ENCODE measurements around the gene OR1I1.
A peak's percentile ranks its signal among the peaks of the same experiment; 100 is the strongest.

The OR1I1 gene

DNA sequence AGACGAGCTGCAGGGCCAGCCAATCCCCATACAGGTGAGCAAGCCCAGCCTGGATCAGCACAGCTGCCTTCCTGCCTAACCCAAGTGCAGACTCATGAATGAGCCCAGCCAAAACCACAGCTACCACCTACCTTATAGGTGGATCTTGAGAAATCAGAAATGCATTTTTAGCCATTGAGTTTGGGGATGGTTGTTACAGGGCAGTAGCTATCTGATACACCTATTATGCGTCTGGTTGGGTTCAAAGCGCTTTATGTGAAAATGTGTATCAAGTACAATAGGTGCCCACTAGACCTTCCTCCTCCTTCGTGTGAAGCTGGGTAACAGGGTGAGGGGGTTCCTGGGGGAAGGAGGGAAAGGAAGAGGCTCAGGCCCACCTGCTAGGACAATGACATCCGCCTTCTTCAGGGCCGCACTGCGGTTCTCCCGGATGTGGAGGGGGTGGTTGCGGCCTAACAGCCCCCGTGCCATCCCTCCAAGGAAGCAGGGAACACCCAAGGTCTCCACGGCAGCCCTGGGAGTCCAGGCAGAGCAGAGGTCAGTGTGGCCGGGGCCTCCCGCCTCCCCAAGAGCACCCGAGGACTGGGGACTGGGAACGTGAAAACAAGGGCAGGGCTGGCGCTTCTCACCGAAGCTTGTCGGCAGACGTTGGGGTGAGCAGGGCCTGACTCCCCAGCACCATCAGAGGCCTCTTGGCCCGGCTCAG, 36.9 kb downstream of the OR1I1 start:
- no peak for DNase-seq (ENCODE audit: low spot score)

DNA sequence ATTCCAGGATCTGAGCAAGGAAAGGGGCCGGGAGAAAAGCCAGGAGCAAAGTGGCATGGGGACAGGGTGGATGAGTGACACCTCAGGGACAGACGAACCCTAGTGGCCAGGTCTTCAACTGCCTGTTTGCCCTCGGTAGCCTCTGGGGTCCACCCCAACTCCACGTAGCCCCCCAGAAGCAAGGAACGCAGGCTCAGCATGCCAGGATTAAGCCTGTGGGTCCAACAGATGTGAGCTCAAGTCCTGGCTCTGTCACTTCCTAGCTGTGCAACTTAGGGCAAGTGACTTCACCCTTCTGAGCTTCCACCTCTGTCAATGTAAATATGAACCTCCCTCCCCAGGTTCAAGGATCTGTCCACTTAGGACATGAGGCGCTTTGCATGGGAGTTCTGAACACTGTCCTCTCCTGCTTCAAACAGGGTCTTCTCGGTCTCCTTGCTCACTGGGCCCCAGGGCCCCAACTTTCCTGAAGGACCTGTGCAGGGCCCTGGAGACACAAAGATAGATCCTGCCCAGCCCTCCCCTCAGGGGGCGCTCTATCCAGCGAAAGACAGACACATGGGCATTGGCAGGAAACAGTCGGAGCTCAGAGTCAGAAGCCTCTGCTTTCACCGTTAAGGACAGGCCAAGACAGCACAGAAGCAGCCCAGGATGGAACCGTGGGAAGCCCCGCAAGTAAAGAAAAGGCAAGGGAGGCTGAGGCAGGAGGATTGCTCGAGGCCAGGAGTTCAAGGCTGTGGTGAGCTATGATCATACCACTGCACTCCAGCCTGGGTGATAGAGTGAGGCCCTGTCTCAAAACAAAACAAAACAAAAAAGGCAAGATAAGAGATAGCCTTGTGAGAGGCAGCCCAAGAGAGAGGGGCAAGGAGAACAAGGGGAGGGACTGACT, 38.4 kb downstream of the OR1I1 start:
- DNase-seq (ENCODE audit: low spot score) = no peak

DNA sequence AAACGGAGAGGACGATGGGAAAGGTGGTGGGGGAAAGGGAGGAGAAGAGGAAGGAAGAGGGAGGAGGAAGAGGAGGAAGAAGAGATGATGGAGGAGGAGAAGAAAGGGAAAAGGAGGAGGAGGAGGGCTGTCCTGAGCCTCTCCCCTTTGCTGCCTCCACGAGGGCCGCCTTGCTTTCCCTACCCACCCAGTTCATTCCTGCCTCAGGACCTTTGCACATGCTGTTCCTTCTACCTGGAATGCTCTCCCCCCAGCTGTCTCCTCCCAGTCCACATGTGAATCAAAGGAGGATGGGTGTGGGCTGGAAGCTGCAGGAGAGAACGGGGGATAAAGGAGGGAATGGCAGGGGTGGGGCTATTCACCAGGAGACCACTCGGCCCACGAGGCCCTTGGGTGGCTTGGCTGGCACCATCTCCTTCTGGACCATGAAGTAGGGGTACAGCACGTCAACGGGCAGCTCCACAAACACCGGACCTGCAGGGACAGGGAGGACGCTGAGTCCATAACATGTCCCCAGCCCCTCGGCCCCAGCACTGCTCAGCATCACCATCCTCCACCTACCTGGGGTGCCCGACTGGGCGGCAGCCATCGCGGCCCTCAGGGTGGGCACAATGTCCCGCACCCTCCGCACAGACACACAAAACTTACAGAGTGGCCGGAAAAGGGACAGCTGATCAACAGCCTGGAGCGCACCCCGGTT, 40.5 kb downstream of the OR1I1 start:
- DNase-seq (ENCODE audit: low spot score) = no peak

DNA sequence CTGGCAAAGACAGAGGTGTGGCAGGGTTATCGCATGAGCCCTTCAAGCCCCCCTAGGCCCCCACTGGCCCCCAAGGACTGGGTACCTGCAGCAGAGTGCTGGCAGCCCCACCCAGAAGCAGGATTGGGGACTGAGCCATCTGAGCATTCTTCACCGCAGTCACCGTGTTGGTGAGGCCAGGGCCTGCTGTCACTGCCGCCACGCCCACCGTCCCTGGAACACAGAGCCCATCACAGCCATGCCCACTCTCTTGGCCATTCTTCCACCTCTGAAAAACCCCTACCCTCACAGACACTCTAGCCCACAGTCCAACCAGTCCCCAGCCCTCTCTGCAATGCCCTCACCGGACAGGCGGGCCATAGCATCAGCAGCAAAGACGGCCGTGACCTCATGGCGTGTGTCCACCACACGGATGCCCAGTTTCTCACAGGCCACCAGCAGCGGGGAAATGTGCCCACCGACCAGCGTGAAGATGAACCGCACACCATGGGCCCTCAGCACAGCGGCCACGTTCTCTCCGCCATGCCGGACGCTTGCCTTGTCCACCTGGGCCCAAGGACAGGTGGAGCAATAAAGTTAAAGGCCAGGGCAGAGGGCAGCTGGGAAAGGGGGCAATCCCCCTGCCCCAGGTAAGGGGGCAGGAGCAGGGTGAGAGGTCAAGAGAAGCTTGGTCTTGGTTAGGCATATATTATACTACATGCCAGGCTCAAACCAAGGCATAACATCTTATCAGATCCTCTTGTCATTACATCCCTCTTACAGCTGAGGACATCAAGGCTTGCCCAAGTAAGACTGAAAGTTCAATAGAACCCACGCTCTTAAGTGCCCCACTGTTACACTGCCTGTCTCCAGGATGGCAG, 41.2 kb downstream of the OR1I1 start:
- no peak for DNase-seq (ENCODE audit: low spot score)

DNA sequence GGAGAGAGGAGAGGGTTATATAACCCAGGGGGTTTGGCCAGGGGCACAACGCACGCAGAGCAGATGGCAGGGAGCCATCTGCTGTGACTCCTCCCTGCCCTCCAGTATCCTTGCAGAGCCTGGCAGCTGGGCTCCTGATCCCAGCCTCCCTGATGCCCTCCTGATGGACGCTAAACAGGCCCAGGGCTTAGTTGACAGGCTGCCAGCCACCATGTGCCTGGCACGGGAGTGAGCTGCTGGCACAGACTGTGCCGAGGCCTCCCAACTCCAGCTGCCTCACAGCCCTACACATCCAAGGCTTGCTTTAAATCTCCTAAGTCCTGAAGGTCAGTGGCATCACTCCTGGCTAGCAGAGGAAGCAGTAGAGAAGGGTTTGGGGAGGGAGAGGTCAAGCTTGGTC, 41.9 kb downstream of the OR1I1 start:
- DNase-seq (ENCODE audit: low spot score) = no peak

DNA sequence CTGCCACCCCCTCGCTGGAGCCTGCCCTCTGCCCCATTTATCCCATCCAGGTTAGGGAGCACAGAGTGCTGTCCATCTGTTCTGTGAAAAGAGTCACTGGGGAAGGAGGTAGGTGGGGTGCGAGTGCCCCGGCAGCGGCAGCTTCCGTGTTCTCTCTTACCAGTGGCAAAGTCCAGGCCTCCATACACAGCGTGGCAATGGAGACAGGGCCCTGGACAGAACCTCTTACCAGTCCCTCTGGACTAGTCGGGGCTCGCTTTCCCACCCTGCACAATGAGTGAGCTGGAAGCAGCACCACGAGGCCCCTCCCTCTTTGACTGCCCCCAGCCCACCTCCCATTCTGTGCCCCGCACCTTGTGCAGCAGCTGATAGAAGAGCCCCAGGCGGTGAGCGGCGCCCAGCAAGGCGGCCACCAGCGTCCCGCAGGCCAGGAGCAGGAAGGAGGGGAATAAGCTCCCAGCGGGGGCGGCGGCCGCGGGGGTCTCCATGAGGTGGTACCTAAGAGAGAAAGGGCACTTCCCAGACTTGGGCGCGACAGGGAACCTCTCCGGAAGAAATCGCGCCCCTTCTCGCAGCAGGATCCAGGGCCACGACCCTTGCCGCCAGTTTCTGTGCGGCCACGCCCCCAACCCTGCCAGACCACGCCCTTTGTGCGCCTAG, 42.7 kb downstream of the OR1I1 start:
- no peak for DNase-seq (ENCODE audit: low spot score)

DNA sequence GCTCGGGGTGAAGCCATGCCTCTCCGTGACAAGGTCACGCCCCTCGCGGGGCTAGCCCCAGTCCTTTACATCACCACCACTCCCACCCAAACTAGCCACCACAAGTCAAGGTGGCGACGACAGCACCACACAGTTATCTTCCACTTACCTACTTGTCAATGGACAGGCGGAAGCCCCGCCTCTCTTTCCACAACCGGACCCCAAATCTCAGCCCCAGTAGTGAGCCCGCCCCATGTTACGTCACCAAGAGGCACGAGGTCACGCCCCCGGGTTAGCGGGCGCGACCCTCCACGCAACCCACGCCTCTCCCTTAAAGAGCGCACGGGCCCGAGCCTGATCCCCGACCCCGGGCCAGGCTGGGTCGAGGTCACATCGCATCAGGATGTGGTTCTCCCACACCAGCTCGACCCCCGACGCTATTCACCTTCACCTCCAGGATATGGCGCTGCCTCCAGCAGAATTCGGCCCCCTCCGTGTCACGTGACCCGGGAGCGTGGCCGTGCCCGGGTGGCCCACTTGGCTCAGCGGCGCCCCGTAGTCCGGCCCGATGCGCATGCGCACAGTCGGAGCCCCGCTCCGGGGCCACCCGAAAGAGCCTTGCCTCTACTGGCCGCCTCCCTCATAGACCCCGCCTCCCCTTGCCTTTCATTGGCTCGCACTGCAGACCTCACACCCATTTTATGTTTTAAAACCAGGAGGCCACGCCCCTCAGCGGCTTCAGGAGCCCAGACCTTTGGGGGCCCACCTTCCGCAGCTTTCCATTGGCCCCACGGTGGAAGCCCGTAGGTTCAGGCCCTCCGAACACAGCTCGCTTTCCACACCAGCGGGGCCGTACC, 43.4 kb downstream of the OR1I1 start:
- DNase-seq (ENCODE audit: low spot score) = peak; percentile 90

DNA sequence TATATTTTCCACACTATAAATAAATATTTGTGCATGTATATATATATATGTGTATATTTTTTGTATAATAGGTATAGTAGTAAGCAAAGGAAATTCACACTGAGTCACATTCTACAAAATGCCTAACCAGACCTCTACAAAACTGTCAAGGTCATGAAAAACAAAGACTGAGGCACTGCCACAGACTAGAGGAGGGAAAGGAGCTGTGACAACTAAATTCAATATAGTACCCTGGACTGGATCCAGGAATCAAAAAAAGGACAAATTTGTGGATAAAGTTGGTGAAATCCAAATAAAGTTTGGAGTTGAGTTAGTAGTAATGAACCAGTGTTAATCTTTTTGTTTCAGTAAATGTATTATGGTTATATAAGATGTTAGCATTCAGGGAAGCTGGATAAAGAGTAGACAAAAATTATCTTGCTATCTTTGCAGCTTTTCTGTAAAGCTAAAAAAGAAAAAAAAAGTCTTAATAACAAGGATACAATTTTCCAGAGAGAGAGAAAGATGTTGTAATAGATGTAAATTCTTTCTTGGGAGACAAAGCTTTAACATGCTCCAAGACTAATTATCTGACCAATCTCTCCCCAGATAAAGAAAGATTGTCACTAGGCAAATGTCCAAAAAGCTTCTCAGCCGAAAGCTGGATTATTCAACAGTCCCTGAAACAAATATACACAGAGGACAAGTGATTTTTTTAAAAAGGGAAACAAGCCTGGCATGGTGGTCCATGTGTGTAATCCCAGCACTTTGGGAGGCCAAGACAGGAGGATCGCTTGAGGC, 44.3 kb downstream of the OR1I1 start:
- DNase-seq (ENCODE audit: low spot score) = no peak

DNA sequence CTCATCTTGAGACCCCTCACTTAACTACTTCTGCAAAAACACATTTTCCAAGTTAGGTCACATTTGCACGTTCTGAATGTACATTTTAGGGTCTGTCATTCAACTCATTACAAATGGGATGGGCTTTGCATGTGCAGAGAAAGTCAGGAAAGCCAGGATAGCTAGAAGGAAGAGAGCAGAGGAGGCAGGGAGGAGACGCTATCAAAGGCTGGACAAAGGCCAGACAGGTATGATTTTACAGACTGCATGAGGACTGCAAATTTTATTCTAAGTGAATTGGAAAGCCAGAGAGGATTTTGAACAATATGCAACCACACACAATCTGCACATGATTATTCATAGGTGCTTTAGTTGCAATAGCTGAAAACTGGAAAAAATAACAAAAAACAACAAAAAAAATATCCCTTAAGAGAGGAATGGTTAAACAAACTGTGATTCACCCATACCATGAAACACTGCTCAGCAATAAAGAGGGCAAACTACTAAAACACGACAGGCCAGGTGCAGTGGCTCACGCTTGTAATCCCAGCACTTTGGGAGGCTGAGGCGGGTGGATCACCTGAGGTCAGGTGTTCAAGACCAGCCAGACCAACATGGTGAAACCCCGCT, 46.3 kb downstream of the OR1I1 start:
- DNase-seq (ENCODE audit: low spot score) = no peak

DNA sequence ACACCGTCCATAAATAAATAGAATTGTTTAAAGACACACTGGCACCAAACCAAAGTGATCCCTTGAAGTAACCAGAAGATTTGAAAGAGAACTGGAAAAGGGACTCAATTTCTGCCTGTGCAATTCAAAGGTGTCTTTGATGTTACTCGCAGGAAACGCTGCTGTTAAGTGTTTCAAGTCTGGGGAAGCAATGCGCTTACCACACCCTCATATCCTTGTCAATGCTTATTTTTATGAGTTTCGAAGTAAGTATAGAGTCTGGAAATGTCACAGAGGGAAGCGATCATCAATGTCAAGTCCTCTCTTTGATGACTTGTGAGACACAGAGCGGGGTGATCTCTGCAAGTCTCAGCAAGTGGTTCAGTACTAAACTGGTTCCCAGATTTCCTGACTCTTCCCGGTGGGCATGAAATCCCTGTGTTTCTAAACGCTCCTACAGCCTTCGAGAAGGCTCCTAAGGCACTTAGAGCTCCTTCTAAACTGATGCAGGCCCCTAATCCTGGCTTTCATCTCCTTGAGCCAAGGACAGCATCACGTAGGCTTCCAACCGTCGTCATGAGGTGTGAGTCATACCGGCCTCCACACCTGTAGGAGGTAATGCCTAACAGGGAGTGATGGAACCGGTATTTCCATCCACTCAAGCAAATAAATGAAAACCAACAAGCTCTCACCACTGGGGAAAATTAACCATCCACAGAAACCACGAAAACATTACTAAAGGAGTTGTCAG, 48.0 kb downstream of the OR1I1 start:
- no peak for DNase-seq (ENCODE audit: low spot score)

DNA sequence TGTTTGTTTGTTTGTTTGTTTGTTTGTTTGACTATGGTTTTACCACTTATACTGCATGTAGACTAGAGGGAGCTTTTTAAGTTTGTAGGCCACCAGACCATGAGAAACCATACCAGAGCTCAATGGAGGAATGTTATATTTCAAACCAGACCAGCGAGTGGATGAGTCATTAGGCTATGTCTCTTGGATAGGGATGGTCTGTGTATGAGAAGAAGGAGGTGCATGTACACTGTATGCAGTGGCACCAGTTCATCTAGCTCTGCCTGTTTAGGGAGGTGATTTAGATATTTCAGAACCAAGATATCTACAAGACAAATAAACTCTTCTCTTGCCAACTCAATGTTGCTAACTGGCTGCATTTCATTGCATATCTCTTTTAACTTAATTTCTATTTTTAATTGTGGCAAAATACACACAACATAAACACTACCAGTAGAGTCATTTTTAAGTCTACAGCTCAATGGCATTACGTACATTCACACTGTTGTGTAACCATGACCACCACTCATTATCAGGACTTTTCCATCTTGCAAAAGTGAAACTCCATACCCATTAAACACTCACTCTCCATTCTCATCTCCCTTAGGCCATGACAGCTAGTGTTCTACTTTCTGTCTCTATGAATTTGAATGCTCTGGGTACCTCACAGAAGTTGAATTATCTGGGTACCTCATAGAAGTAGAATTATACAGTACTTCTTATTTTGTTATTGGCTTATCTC, 54.4 kb downstream of the OR1I1 start:
- DNase-seq (ENCODE audit: low spot score) = no peak

DNA sequence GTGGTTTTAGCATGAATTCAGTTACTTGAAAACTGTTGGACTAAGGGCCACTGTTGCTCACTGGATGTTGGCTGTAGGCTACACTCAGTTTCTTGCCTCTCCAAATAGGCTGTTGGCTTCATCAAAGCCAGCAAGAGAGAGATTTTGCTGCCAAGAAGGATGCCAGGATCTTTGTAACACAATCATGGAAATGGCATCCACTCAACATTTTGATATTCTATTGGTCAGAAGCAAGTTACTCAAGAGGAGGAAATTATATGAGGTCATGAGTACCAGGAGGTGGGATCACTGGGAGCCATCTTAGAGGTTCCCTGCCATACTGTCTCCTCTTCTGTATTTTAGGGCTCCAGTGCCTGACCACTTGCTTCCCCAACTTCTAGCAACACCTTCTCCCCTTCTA, 55.8 kb downstream of the OR1I1 start:
- DNase-seq (ENCODE audit: low spot score) = no peak

DNA sequence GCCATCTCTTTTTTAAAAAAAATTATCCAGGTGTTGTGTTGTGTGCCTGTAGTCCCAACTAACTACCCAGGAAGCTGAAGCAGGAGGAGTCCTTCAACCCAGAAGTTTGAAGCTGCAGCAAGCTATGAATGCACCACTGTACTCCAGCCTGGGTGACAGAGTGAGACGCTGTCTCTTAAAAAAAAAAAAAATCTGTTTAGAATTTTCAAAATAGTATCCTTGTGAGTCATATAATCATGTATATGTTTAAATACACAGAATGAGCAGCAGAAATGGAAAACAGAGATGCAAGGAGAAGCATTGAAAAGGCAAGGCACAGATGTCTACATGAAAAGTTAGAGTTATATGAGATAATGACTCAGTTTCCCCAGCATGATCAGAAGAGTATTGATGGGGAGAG, 56.4 kb downstream of the OR1I1 start:
- no peak for DNase-seq (ENCODE audit: low spot score)

DNA sequence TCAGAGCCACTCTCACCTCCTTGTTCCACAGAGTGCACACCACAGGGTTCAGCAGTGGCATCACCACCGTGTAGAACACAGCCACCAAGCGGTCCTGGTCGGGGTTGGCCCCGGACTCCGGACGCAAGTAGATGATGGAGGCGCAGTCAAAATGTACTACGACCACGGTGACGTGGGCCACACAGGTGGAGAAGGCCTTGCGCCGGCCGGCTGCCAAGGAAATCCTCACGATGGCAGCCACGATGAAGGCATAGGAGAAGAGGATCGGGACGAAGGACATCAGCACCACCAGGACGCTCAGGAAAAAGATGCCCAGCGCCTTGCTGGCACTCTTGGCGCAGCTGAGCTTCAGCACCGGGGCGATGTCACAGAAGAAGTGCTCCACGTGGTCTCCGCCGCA, 59.1 kb downstream of the OR1I1 start:
- no peak for DNase-seq (ENCODE audit: low spot score)

DNA sequence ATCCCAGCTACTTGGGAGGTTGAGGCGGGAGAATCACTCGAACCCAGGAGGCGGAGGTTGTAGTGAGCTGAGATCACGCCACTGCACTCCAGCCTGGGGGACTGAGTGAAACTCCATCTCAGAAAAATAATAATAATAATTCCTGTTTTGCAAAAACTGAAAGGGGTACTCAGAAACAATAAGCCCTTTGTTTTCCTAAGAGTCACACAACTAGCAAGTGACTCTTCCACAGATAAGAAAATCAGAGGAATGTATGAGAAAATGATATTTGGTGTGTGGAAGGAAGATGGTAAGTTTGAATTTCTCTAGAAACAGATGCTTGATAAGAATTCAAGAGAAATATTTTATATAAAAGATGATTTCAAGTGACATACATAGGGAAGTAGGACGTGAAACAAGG, 60.3 kb downstream of the OR1I1 start:
- no peak for DNase-seq (ENCODE audit: low spot score)

Data from hematopoietic multipotent progenitor cell treated with erythropoietin and hydrocortisone succinate and interleukin-3 and kit ligand, for 17 days (in vitro differentiated cells).